Muscle layer of duodenum (tissue), 2 donors: ENCODE data around the gene KIF6.

Experiments
- H3K27ac ChIP-seq: one replicate; pipeline ENCODE4 v1.7.0; 2013; ENCODE audit warnings: mild to moderate bottlenecking, low read length
- H3K27me3 ChIP-seq: one replicate; pipeline ENCODE4 v1.7.0; 2013; ENCODE audit warnings: low read depth, mild to moderate bottlenecking, control low read depth, low read length
- H3K36me3 ChIP-seq, 2 donors: one replicate each; pipeline ENCODE4 v1.7.0; 2013; ENCODE audit warnings: low read length in 2 of 2, control low read depth in 1 of 2, mild to moderate bottlenecking in 1 of 2; ENCODE audit not compliant: insufficient read depth in 2 of 2, control insufficient read depth in 1 of 2
- H3K4me1 ChIP-seq, 2 donors: one replicate each; pipeline ENCODE4 v1.7.0; 2013; ENCODE audit warnings: low read length in 2 of 2, mild to moderate bottlenecking in 2 of 2, control low read depth in 1 of 2, moderate library complexity in 1 of 2; ENCODE audit not compliant: insufficient read depth in 2 of 2, control insufficient read depth in 1 of 2
- H3K4me3 ChIP-seq, 2 donors: one replicate each; pipeline ENCODE4 v1.7.0; 2013; ENCODE audit warnings: low read length in 2 of 2, low read depth in 1 of 2, mild to moderate bottlenecking in 1 of 2
- H3K9me3 ChIP-seq, 2 donors: one replicate each; pipeline ENCODE4 v1.7.0; 2013; ENCODE audit warnings: low read length in 2 of 2, control low read depth in 1 of 2, mild to moderate bottlenecking in 1 of 2; ENCODE audit not compliant: control insufficient read depth in 1 of 2
- donor health status: healthy.

The KIF6 gene

DNA sequence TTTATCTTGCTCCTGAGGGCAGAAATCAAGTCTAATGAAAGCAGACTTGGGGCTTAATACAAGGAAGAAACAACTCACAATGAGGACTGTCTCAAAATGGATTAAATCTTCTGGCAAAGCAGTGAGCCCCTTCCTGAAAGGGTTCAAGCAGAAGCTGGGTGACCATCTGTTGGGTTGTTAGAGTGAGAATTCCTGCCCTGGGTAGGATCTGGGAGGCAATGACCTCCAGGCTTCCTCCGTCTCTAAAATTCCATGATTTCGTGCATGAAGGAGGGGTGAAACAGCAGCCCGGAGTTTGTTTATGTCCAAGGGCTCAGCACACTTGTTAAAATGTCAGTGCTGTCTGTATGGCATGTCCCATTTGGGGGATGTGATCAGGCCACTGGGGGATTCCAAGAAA is 338.7 kb downstream of the KIF6 start:
- Histone ChIP-seq H3K27ac (no peak overlapping the region), H3K9me3 (no peaks in the 10 kb centered on the region), H3K4me1 (no peaks in the 10 kb centered on the region), H3K27me3 (no peaks in the 10 kb centered on the region), H3K4me3 (no peak overlapping the region), H3K36me3 (no peaks in the 10 kb centered on the region)

DNA sequence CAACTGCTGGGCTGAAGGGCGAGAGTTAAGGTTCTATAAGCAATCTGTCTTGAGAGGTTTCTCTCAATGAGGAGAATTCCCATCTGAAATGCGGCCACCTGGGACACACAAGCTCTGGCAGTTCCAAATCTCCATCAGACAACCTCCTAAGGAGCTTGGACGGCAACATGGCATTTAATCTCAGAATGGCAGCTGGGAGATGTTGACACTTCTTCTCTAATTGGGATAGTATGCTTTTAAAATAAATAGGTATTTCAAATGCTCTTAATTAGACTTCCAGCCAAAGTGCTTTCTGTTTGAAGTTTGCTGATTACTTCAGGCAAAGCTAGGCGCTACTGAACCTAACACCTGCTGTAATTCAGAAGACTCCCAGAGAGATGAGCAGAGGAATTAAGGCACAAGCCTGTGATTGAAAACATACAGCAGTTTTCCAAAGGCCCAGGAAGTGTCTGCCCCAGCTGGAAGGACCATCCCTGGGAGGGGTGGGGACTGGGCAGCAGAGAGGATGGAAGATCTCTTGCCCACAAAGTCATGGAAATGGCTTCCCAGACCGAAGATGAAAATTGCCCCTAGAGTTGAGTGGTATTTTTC is 343.6 kb downstream of the KIF6 start:
- H3K36me3 ChIP-seq = no peaks in the 10 kb centered on the region
- H3K4me1 ChIP-seq = peaks cover 0 to 7% of the 10 kb centered on the region in 2 donors
- no peak overlapping the region for H3K4me3 ChIP-seq
- no peak overlapping the region for H3K27ac ChIP-seq
- H3K9me3 ChIP-seq = no peaks in the 10 kb centered on the region
- H3K27me3 ChIP-seq = no peaks in the 10 kb centered on the region

DNA sequence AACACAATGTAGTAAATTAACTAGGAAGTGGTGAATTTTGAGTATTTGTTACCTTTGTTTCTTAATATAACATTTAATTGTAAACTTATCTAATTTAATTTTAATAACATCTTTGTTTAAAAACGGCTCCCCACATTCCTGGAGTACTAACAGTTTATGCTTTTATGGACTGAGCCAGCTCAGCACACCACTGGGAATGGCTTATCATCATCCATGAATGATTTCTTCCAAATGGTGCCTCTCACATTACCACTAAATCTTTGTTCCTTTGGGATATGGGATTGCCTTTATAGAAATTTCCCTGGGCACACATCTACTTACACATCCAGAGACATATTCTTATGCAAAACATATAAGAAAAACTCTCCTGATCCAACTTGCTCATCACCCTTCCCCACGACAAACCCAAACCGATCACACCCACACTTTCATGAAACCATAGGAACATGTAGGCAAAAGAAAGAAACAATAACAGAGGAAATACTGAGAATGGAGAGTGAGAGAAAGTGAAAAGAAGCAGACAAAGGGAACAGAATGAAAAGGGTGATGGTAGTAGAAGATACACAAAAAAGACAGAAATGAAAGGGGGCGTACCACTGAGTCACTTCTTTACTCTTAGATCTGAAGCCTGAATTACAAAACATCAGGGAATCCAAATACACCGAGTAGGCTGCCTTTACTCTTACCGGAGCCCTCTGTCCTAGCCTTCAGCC is 344.2 kb downstream of the KIF6 start:
- Histone ChIP-seq H3K36me3 (no peaks in the 10 kb centered on the region), H3K9me3 (no peaks in the 10 kb centered on the region), H3K4me3 (no peak overlapping the region), H3K27me3 (no peaks in the 10 kb centered on the region), H3K4me1 (peaks cover 0 to 7% of the 10 kb centered on the region in 2 donors), H3K27ac (no peak overlapping the region)

DNA sequence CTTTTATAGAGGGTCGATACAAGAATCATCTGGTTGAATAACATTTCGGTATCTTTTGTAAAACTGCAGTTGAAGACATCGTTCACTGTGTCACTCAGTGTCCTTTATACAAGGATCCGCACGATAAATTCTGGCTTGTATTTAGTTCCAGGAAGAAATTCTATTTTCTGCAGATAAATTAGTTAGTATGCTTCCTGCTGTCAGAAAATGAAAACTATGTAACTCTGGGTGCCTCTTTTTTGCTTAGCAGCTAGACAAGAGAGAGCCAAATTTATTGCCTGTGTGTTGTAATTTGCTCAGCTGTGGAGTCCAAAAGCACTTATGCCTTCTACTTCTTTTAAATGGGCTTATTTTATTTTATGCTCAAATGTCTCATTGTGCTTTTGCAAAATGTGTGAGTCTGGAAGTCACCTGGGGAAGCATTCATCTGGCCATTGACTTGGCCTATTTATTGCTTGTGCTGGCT is 346.2 kb downstream of the KIF6 start:
- Histone ChIP-seq H3K9me3 (no peaks in the 10 kb centered on the region), H3K27me3 (no peaks in the 10 kb centered on the region), H3K27ac (no peak overlapping the region), H3K4me3 (no peak overlapping the region), H3K4me1 (peaks cover 0 to 7% of the 10 kb centered on the region in 2 donors), H3K36me3 (no peaks in the 10 kb centered on the region)

DNA sequence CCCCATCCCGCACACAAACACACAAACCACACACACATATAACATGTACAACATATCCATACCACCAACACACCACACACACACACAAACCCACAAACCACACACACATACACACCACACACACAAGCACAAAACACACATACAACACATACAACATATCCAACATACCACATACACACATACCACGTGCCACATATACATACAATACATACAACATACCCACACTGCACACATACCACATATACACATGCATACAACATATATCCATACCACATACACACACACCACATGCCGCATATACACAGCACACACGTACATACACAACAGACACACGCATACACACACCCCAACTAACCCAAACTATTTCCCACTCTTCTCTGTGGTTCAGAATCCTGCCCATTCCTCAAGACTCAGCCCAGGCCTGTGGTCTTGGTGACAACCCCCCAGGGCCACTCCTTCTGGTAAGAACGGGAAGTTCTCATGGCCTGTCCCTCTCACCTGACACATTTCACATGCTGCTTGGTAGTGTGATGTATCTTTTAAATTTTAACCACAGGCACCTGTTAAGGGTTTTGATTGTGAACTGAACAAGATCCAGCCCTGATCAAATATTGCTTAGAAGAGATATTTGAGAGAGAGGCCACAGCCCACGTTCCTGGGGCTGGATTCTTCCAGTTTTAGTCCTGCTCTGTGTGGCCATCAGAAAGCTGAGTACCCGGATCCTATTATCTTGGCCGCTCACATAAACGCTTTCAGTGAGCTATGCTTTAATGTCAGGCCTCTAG is 346.8 kb downstream of the KIF6 start:
- H3K9me3 ChIP-seq = no peaks in the 10 kb centered on the region
- H3K36me3 ChIP-seq = no peaks in the 10 kb centered on the region
- no peak overlapping the region for H3K27ac ChIP-seq
- H3K4me1 ChIP-seq = peaks cover 0 to 7% of the 10 kb centered on the region in 2 donors
- no peak overlapping the region for H3K4me3 ChIP-seq
- no peaks in the 10 kb centered on the region for H3K27me3 ChIP-seq

DNA sequence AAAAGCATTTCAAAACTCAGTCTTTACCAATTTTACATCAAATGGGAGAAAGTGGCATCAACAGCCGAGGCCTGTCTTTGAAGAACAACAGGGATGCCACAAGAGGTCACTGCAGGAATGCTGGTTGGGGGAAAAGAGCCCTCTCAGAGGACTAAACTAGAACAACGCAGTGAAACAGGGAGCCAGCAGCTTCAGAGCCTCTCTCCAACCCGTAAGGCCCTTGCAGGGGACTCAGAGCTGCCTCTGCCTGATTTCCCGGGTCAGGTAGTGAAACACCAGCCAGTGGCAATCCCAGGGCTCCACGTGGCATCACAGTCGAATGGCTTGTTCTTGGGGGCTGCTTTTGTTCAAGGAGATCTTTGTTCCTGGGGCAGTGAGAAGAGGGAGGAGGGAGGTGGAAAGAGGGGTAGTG is 347.7 kb downstream of the KIF6 start:
- no peaks in the 10 kb centered on the region for H3K36me3 ChIP-seq
- H3K27ac ChIP-seq = no peak overlapping the region
- no peaks in the 10 kb centered on the region for H3K27me3 ChIP-seq
- H3K4me3 ChIP-seq = no peak overlapping the region
- peaks cover 0 to 7% of the 10 kb centered on the region in 2 donors for H3K4me1 ChIP-seq
- no peaks in the 10 kb centered on the region for H3K9me3 ChIP-seq

GRCh38 chr6:39375405-39375804 is 349.8 kb downstream of the KIF6 start:
- Histone ChIP-seq H3K9me3 (no peaks in the 10 kb centered on the region), H3K27ac (no peak overlapping the region), H3K4me1 (peaks cover 0 to 7% of the 10 kb centered on the region in 2 donors), H3K4me3 (no peak overlapping the region), H3K27me3 (no peaks in the 10 kb centered on the region), H3K36me3 (no peaks in the 10 kb centered on the region)

DNA sequence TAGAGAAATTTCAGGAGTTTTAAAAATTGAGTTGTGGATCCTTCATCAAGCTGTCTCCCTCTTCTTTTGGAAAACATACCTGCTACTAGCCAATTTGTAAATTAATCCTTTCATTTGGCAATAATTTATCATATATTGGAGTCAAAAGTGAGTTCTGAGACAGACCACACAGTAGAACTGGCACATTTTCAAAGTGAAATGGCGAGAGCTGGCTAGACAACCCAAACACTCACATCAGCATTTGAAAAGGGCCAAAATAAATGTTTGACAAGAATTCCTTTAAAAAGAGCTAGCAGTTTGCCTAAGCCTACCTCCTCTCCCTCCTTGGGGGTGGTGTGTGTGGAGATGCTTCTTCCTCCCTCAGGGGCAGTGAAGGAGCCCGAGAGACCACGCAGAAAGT is 354.8 kb downstream of the KIF6 start:
- Histone ChIP-seq H3K36me3 (no peaks in the 10 kb centered on the region), H3K4me3 (no peak overlapping the region), H3K27me3 (no peaks in the 10 kb centered on the region), H3K4me1 (no peaks in the 10 kb centered on the region), H3K27ac (no peak overlapping the region), H3K9me3 (no peaks in the 10 kb centered on the region)

GRCh38 chr6:39369987-39370386 is 355.2 kb downstream of the KIF6 start:
- no peaks in the 10 kb centered on the region for H3K27me3 ChIP-seq
- no peak overlapping the region for H3K27ac ChIP-seq
- no peaks in the 10 kb centered on the region for H3K9me3 ChIP-seq
- H3K4me1 ChIP-seq = no peaks in the 10 kb centered on the region
- H3K4me3 ChIP-seq = no peak overlapping the region
- H3K36me3 ChIP-seq = no peaks in the 10 kb centered on the region

DNA sequence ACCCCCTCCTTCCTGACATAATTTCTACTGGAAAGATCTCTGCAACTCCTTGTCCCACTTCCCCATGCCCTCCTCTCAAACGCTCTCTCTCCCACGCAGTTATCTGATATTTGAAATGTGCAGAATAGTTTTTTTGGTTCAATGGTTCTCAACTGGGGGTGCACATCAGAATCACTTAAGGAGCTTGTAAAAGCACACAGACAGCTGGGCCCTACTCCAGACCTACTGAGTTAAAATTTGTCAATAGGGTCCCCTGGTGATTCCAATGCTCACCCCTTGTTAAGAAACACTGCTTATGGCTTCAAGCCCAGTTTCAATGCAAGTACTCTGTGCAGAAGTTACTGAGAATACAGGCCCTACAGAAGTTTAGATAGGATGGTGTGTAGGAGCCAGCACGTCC is 357.5 kb downstream of the KIF6 start:
- no peak overlapping the region for H3K27ac ChIP-seq
- H3K4me3 ChIP-seq = no peak overlapping the region
- H3K36me3 ChIP-seq = no peaks in the 10 kb centered on the region
- no peaks in the 10 kb centered on the region for H3K9me3 ChIP-seq
- no peaks in the 10 kb centered on the region for H3K27me3 ChIP-seq
- no peaks in the 10 kb centered on the region for H3K4me1 ChIP-seq

DNA sequence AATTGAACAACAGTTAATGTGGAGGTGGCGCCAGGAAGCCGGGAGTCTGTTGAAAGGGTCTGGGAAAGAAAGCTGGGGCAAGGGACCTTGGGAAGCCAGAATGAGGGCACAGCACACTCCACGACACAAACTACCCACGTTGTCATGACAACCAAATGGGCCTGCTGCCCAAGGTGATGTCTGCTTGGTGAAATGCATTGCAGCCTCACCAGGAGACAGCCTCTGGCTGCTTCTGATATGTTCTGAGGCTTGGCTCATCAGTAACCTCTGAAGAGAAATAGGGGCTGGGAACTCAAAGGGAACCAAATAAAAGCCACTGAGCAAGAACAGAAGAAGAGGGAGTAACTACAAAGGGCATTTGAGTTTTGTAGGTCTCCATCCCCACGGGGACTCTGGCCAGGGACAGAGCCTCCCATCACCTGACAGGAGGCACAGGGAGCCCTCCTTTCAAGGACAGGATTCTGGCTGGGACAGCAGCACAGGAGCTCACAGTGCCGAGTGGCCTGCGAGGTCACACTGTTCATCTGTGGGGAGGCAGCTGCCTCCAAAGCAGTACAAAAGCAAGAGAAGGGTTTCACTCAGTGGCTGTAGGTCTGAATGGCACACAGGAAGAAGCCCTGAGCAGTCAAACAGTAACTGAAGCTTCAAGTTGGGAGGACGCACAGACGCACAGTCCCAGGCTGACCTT is 358.1 kb downstream of the KIF6 start:
- Histone ChIP-seq H3K27ac (no peak overlapping the region), H3K36me3 (no peaks in the 10 kb centered on the region), H3K4me3 (no peak overlapping the region), H3K9me3 (no peaks in the 10 kb centered on the region), H3K4me1 (peaks cover 0 to 4% of the 10 kb centered on the region in 2 donors), H3K27me3 (no peaks in the 10 kb centered on the region)
